NCI-H187 (cell line): ENCODE results near the gene PCK1.
"Not testable (repeated sequence)": the region's sequence is repeated elsewhere in the genome, so short reads cannot be mapped to it uniquely, and the experiment has no call there.

Source experiments
- DNase-seq, 2 experiments: peaks; one replicate each; lab custom pipeline; 2025; lab: John Stamatoyannopoulos, UW

The PCK1 gene

DNA sequence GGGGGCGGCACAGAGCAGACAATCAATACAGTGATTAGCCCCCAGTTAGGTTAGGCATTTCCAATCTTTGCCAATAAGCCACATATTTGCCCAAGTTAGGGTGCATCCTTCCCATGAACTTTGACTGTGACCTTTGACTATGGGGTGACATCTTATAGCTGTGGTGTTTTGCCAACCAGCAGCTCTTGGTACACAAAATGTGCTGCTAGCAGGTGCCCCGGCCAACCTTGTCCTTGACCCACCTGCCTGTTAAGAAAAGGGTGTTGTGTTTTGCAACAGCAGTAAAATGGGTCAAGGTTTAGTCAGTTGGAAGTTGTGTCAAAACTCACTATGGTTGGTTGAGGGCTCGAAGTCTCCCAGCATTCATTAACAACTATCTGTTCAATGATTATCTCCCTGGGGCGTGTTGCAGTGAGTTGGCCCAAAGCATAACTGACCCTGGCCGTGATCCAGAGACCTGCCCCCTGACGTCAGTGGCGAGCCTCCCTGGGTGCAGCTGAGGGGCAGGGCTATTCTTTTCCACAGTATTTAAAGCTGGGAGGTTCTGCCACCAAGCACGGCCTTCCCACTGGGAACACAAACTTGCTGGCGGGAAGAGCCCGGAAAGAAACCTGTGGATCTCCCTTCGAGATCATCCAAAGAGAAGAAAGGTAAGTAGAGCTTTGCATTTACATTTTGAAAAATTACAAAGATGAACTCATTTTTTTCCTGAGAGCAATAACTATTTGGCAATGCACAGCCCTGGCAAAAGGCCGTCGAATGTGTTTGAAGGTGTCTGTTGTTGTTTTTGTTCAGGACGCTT lies at the start of gene PCK1:
Gene PCK1 (plus strand): TSS at position 557 of the 802 bp plus-strand sequence. CDS start 302 bp downstream, outside the sequence.
- DNase-seq: no peak

DNA sequence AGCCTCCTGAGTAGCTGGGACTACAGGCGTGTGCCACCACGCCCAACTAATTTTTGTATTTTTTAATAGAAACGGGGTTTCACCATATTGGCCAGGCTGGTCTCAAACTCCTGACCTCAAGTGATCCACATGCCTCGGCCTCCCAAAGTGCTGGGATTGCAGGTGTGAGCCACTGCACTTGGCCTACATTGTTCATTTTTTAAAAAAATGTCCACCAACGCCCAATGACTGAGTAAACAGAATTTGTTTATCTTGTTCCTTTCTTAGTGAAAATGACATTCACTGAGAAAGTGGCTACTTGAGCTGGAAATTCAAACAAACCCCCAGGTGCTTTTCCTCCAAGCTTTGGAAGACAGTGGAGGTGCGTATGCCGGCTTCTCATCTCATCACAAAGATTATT lies 49.2 kb upstream of the PCK1 start:
- not testable (repeated sequence) for DNase-seq

DNA sequence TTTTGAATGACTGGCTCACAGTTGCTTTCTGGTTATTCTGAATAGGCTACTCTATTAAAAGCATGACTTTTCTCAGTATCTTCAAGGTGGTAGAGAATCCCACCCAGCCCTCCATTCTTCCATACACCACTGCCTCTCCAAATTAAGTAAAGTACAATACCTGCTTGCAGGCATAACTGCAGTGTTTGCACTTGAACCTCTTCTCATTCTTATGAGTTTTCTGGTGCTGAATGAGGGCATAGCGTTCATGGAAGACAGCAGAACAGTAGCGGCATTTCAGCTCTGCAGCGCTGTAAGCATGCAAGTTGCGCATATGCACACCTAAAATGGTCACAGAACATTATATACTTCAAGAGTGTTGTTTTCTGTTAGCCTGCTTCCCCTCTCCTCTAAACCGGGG lies 48.5 kb upstream of the PCK1 start:
- no peak for DNase-seq

DNA sequence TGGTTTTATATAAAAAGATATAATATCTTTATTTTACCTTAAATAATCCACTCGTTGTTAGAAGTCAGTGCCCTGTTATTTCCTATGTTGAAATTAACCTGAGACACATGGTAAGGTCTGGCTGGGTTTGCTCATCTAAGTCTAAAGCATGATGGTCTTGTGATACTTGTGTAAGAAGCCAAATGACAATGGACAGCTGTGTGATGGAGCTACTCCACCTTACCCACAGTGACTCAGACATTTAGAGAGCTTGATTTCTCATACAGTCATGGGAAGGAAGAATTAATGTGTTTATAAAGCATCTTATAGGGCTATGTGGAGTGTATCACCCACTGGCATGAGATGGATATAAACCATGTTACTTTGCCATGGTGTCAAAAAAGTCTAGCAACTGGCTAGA lies 47.7 kb upstream of the PCK1 start:
- DNase-seq: no peak

DNA sequence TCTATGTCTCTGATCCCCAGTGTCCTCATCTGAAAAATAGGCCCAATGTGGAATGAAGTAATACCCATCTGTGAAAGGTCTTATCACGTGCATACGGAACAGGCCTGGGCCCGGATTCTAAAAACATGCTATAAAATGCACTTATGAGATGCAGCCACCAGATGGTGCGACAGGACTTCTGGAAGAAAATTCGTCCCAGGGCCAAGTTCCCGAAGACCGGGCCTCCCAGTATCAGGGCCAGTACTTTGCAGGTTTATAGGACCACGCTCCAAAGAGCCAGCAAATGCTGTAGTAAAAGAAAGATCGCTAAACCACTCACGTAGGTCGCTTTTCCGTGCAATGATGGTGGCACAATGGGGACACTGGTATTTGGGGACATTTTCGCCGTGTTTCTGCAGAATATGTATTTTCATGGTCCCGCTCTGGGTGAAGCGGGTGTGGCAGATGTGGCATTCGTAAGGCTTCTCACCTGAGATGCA lies 46.6 kb upstream of the PCK1 start:
- DNase-seq: no peak

DNA sequence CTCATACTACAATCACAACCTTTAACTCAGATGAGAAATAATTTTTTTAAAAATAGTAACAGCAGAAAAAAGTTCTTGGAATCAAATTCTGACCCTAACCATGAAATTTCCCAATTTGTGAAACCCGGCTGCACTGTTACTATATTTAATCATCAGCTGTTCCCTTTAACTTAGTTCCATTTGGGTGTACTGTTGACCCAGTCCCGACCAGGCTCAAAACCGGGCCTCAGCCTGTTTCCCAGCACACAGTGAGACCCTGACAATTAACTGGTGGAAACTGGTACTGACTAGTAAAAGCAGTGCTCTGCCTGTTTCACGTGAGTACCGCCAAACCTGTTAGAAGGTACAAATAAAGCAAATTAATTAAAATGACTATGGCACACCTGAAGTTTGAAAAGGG lies 43.0 kb upstream of the PCK1 start:
- no peak for DNase-seq

DNA sequence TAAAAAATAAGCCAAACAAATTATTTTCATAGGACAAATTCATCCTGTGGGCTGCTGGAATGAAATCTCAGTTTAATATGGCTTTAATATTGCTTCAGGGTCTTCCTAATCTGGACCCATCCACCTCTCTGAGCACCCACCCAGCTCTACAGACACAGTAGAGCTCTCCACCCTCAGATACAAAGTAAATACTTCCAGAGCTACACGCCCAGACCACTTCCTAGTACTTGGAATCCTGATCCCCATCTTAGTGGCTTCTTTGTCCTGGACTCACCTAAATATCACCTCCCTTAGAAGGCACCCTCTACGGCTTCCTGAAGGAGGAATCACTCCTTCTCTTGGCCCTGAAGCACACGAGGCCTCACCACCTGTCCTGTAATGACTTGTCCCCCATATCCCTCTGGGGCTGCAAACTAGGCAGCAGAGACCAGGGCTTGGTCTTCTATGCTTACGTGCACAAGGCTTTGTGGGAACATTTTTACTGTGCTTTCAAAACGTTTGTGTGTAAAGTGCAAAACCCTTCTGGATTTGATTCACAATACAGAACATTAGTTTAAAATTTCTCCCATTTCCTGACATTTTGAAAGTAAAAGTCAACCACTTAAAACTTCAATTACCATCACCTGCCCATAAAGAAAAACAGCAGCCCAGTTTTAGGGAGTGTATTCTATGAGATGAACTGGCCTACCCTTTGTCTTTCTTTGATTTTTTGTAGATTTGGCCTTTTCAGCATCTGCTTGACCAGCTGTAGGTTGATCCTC lies 38.4 kb upstream of the PCK1 start:
- DNase-seq: no peak

DNA sequence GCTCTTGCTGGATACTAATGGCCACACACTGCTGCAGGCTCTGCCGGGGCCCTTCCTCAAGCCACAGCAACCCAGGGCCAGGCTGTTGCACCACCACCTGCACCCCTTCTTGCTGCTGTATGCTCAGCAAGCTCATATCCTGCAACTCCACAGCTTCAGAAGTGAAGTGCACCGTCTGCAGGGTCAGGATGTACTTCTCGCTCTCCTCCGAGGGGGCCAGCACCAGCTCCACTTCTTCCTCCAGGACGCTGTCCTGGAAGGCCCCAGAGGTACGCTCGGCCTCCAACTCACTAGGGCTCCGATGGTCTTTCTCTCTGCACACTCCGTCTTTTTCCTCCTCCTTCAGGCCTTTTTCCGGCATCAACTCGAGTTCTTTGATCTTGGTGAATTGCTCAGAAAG lies 37.1 kb upstream of the PCK1 start:
- DNase-seq: no peak

DNA sequence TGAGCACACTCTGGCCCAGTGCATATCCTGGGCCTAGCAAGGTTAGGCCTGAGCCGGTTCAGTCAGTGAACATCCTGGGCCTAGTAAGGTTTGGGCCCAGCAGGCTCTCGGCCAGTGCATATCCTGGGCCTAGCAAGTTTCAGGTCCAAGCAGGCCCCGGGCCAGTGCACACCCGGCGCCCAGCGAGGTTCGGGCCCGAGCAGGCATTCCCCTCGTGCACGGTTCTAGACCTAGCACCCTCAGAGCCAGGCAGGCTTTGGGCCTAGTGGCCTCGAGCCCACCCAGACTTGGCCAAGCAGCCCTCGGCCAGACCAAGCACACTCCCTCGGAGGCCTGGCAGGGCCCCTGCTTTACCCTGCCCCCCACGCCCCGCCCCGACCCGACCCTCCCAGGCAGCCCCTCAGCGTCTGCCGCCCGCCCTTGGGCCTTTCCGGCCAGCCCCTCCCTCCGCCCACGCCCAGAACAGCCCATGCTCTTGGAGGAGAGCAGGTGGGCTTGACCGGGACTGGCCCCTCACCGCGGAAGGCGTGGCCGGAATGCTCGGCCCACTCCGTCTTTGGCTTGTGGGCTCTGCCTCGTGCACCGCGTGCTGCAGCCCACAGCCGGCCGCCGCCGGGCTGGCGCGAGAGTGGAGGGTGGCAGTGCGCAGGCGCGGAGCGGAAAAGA lies 36.3 kb upstream of the PCK1 start, which contains the start of gene CTCFL:
Gene CTCFL (minus strand): TSS at position 630 of the 666 bp plus-strand sequence. CDS start 935 bp downstream, outside the sequence.
- no peak for DNase-seq

DNA sequence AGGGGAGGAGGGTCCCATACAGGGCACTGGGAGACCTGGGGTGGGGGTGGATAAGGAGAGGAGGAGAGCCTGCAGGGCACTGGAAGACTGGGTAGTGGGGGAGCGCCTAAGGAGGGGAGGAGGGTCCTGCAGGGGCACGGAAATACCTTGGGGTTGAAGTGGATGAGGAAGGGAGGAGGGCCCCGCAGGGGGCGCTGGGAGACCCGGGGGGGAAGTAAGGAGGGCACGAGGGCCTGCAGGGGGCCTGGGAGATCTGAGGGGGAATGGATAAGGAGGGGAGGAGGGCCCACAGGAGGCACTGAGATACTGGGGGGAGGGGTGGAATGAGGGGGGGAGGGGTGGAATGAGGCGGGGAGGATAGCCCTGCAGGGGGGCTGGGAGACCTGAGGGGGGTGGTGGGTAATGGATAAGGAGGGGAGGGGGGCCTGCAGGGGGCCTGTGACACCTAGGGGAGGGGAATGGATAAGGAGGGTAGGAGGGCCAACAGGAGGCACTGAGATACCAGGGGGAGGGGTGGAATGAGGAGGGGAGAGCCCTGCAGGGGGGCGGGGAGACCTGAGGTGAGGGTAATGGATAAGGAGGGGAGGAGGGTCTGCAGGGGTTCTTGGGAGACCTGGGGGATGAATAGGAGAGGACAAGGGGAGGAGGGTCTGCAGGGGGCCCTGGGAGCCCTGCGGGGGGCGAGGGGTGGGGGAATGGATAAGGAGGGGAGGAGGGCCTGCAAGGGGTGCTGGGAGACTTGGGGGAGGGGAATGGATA lies 35.4 kb upstream of the PCK1 start:
- no peak for DNase-seq

DNA sequence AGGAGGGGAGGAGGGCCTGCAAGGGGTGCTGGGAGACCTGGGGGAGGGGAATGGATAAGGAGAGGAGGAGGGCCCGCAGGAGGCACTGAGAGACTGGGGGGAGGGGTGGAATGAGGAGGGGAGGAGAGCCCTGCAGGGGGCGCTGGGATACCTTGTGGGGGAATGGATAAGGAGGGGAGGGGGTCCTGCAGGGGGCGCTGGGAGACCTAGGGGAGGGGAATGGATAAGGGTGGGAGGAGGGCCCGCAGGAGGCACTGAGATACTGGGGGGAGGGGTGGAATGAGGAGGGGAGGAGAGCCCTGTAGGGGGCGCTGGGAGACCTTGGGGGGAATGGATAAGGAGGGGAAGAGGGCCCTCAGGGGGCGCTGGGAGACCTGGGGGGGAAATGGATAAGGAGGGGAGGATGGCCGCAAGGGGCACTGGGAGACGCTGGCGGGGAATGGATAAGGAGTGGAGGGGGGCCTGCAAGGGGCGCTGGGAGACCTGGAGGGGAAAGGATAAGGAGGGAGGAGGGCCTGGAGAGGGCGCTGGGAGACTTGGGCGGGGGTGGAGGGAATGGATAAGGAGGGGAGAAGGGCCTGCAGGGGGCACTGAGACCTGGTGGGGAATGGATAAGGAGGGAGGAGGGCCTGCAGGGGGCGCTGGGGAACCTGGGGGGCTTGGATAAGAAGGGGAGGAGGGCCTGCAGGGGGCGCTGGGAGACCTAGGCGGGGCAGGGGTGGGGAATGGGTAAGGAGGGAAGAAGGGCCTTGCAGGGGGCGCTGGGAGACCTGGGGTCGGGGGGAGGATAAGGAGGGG lies 34.6 kb upstream of the PCK1 start:
- DNase-seq: no peak

DNA sequence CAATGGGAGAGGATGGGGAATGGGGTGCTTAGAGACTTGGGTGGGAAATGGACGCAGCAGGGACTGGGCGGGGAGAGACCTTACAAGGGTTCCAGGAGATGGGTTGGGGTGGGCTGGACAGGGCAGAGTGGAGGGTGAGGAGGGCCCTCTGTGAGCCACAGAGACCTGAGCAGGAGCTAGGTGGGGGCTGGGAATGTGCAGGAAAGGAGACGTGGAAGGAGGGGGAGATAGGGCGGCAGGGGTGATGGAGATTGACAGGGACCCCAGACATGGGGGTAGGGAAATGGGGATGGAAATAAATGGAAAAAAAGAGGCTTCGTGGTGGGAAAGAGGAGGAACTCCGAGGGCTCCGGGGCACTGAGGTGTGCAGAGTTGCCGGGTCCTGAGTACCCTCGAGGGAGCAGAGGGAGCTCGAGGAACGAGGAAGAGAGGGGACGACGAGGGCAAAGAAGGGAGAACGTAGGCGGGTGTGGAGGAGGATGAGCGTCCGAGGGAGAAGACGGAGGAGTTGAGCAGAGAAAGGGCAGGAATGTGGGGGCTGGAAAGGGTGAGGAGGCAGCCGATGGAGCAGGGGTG lies 33.9 kb upstream of the PCK1 start:
- DNase-seq: no peak

DNA sequence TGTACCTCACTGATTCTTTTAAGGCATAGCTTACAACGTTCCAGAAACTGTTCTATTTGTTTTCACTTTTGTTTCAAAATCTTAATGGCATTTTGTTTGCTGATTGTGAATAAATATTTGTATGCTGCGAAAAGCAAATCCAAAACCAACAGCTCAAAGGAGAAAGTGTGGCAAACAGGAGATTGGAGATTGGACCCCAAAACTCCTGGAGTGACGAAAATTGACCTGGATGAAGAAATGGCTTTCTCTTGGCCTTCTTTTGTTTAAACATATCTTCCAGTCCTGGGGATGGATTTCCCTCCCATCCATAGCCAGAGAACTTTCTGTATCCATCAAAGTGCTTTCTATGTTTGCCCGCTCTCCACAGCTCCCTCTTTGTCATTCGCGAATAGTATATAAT lies 33.2 kb upstream of the PCK1 start:
- DNase-seq: no peak

DNA sequence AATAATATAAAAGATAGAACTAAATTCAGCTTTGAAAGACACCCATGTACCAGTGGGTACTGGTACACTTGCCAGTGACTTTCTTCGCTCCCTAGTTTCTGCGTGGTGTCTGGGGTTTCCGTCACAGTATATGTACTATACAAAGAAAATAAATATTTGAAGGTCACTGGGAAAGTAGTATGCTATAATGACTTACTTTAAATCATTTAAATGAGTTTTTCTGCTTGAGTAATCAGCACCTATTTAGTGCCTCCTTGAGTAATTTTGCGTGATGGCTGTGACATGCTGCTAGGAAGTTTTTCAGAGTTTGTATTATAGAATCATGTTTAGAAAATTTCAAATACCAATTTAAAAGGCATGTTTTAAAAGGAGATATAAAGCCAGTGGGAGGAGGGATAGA lies 32.8 kb upstream of the PCK1 start:
- DNase-seq: no peak

DNA sequence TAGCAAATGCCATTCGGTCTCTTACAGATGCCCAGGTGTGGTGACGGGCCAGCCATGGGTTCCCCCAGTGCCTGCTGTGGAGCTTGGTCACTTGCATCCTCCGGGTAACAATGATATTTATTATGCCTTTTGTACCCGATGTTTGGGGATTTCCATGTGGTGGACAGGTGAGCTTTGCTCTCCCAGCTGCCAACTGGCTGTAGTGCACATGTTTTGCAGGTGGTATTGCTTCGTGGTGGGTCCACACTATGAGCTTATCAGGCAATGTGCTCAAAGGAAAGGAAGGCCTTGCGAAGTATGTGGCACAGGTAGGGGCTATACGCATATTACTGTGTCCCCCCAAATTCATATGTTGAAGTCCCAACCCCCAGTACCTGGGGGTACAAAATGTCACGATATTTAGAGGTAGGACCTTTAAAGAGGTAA lies 31.7 kb upstream of the PCK1 start:
- DNase-seq: no peak

DNA sequence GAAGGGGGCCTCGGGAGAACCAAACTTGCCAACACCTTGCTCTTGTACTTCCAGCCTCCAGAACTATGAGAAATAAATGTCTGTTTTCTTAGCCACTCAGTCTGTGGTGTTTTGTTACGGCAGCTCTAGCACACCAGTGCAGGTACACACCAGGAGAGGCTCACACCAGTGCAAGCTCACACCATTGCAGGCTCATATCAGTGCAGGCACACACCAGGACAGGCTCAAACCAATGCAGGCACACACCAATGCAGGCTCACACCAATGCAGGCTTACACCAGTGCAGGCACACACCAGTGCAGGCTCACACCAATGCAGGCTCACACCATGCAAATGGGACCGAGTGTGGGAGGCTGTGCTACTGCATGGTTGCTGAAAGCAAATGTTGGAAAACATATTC lies 31.1 kb upstream of the PCK1 start:
- DNase-seq: no peak

DNA sequence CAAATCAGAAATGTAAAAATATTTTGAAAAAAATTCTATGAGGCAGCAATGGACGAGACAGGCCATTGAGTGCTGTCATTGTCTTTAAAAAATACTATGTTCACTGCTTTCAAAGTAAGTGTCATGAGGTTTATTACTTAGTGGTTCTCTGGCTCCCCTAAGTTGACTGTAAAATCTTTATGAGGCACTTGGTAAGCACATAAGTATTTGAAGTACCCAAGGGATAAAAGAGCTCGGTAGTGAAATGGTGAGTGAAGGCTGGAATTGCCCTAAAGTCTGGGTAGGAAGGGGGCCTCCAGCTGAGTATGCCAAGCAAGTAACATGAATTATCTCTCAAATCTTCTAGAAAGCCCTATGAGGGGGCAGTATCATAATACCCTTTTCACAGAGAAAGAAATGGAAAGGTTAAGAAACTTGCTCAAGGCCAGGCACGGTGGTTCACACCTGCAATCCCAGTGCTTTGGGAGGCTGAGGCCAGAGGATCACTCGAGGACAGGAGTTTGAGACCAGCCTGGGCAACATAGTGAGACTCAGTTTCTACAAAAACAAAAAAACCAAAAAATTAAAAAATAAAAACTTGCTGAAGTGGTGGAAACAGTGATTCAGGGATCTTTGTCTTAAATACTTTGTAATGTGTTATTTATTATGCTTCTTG lies 30.5 kb upstream of the PCK1 start:
- no peak for DNase-seq

DNA sequence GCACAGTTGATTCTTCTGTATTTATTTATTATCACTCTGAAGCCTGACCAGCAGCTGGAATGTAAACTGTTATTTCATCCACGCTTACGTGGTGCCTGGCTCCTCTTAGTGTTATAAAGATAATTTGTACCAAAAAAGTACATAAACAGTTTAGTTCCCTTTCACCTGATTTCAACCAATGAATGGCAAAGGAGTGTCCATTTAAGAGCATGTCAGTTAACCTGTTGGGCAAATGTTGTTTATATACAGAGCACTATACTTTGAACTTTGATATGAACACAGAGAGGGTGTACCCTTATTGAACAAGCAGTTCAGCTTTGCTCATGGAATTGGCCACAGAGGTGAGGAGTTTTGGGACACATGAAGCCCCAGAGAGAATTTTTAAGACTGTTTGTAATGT lies 28.8 kb upstream of the PCK1 start:
- DNase-seq: no peak

DNA sequence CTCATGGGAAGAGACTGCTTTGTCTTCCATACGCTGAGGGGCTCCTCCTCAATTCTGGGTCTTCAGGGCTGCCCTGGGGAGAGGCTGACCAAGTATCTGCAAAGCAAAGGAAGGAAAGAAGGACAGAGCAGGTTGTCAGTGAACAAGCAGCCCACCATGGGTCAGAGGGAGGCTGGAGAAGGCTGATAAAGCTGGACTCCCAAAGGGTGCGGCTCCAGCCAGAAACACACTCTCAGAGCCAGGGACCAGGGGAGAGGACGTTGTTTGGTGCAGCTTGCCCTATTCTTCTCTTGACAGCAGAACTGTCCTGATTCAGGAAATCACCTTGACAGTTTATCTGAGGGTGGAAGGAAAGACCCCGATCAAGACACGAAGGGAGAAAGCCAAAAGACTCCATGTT lies 25.6 kb upstream of the PCK1 start:
- no peak for DNase-seq

DNA sequence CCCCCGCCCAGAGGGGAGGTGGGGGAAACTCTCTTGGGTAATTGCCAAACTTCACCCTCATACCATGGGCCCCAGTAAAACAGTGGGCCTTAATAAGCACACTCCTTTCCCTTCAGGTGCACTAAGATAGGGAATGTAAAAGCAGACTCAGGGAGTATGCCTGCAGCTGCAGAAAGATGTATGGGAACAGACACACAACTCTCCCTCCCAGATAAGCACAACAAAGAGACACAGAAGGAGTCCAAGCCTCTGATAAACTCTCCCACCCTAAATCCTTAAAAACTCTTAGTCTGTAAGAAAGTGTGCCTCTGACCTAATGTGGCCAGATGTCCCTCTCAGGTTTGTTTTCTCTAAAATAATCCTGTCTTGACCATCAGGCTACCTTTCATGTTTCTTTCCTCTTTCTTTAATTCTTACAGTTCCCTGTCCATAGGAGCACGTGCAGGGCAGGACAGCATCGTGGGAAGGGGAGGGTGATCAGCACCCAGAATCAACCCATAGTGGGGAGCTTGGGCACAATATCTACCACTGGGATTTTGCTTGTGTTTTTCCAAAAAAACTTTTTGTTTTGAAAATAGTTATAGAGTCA lies 24.7 kb upstream of the PCK1 start:
- no peak for DNase-seq
